Right ventricle myocardium superior (tissue), 1 donor: ENCODE data around the gene EYS. TPM values are rescaled to one million over a fixed set of nuclear protein-coding genes. Genes with fewer than 3 reads are reported as not detected.
A peak's percentile ranks its signal among the peaks of the same experiment; 100 is the strongest.

ENCODE experiments used
- ATAC-seq: fragments of 200-7000 bp; cut with Tn5 transposase; one replicate; pipeline ENCODE4 v1.9.1; 2020; ENCODE audit warnings: mild to moderate bottlenecking; ENCODE audit not compliant: poor library complexity
- DNase-seq: peaks from one replicate; pipeline ENCODE4 v3.0.0-alpha.2; 2020
- intact Hi-C: fragments of 100-400 bp; cut with DNase I; formaldehyde crosslinking; loops from one replicate; pipeline ENCODE4 v1.11.2; 2022
- total RNA-seq: library from RNA; stranded (reverse); fragmentation: NEBNext Ultra II Directional; extraction: Animal tissue kit (Norgen Biotek cat#: 25700); gene quantifications from one replicate; pipeline ENCODE4 v1.2.1, GENCODE V29; 2021
- donor health status: DM: no; HTN: yes; CAD: no; lungs with severe emphysema.

EYS gene
- total RNA-seq, 1 donor from 2014 or later = not detected

- intact Hi-C loops = no loop called here
- DNase-seq = no peak
- ATAC-seq = no peak
Observed at GRCh38 chr6:64409948-64410347, 1297.1 kb downstream of the EYS start.

DNA sequence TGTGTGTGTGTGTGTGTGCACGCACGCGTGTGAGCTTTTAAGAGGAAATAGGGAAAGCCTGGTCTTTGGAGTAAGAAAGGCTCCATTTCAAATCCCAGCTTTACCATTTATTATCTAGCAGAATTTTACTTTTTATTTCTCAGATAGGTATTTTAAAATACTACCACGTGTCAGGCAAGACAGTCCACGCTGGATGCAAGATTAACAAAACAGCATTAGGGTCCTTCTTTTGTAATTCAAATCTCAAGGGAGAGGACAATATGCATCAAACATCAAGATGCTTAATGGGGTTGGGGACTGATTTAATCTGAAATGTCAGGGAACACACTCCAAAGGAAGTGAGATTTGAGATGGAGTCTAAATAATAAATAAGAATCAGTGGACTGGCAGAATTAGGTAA is 1302.6 kb downstream of the EYS start:
- DNase-seq (no peak), ATAC-seq (no peak)
- intact Hi-C loops = no loop called here

DNA sequence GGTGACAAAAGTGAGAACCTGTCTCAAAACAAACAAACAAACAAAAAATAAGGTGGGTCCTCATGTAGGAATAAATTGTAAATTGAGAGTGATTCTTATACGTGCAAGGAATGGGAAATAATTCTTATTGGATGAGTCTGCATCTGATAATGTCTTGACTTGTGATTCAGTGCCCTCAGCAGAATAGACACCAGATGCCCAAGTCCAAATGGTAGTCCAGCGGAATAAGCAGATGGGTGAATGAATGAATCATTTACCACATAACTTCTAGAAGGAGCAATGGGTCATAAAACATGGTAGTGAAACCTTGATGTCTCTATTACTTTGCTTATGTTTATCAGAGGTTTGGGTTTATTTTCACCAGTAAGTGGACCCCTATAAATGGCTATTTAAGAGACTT is 1323.7 kb downstream of the EYS start:
- DNase-seq = no peak
- no peak for ATAC-seq
- intact Hi-C loops = no loop called here

GRCh38 chr6:64376394-64376793 is 1330.6 kb downstream of the EYS start:
- ATAC-seq = no peak
- intact Hi-C loops = no loop called here
- DNase-seq = no peak

- DNase-seq = no peak
- peak; percentile 36 for ATAC-seq
- intact Hi-C loops = no loop called here
Observed at GRCh38 chr6:64357430-64357829, 1349.6 kb downstream of the EYS start.

GRCh38 chr6:64347411-64347810 is 1359.6 kb downstream of the EYS start:
- DNase-seq = no peak
- ATAC-seq = no peak
- intact Hi-C loops = no loop called here

- intact Hi-C loops = no loop called here
- no peak for DNase-seq
- no peak for ATAC-seq
Observed at GRCh38 chr6:64335195-64335594, 1371.8 kb downstream of the EYS start.

GRCh38 chr6:64334636-64335035 is 1372.4 kb downstream of the EYS start:
- DNase-seq (no peak), ATAC-seq (no peak)
- intact Hi-C loops = no loop called here

- intact Hi-C loops = no loop called here
- DNase-seq (peak; percentile 80), ATAC-seq (no peak)
Observed at GRCh38 chr6:64330694-64331307, 1376.2 kb downstream of the EYS start.

DNA sequence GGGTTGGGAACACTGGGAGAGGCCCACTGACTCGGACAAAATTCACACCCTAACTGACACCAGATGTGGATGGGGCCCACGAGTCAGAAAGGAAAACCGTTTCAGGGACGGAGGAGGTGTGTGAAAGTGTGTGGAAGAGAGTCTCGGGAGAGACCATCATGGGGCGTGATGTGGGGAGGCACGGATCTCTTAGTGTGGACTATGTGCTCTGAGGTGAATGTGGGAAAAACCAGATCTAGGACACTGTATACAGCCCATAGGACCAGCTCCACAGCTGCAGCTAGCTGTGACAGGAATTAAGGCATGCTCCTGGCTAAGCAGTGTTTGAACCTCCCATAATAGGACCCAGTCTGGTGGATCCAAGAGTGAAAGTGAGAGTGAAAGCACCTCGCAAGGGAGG is 1380.1 kb downstream of the EYS start:
- ATAC-seq = no peak
- no peak for DNase-seq
- intact Hi-C loops = no loop called here

DNA sequence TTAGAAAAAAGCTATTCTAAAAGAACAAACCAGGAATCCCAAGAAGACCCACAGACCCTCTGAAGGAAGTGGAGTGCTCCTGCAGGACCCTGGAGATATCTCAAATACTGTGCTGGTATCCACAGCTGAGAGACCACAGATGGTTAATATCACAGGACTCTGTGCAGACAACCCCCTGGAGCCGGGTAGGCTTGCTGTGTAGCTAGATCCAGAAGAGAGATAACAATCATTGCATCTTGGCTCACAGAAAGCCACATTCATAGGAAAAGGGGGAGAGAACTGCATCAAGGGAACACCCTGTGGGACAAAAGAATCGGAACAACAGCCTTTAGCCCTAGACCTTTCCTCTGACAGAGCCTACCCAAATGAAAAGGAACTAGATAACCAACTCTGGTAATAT is 1381.9 kb downstream of the EYS start:
- DNase-seq (no peak), ATAC-seq (no peak)
- intact Hi-C loops = no loop called here

GRCh38 chr6:64310214-64310613 is 1396.8 kb downstream of the EYS start:
- intact Hi-C loops = no loop called here
- ATAC-seq (no peak), DNase-seq (no peak)

DNA sequence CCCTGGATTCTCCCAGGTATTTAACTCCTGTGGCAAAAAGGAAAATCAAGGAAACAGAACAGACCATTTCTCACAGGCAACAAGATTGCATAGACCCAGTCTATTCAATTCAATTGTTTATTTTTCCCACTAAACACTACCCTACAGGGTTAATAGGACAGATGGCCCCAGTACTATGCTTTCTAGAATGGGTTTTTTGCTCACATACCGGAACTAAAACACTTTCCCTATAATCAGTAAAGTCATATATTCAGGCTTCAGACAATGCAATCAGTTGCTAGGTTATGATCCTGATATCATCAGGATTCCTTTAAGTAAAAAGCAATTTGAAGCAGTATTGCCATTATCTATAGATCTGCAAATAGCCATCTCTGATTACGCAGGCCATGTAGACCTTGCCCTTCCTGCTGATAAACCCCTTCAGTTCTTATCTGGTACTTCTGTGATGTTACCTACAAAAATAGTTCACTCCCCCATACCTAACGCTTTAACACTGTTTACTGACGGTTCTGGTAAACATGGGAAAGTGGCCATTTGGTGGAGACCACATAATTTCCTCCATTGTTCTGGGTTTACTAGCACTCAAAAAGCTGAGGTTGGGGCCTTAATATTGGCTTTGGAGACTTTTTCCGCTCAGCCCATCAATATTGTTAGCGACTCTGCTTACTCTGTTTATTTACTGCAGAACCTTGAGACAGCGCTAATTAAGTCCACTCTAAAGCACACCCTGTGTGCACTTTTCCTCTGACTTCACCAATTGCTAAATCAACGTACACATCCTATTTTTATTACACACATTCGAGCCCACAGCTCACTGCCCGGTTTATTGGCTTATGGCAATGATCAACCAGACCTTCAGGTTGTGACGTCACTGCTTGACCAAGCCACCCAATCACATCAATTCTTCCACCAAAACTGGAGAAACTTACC is 1405.5 kb downstream of the EYS start:
- ATAC-seq (no peak), DNase-seq (no peak)
- intact Hi-C loops = no loop called here

- no peak for DNase-seq
- no peak for ATAC-seq
- intact Hi-C loops = no loop called here
Observed at GRCh38 chr6:64299176-64299575, 1407.8 kb downstream of the EYS start.

- intact Hi-C loops = no loop called here
- ATAC-seq (no peak), DNase-seq (no peak)
Observed at GRCh38 chr6:64294034-64294433, 1413.0 kb downstream of the EYS start.

- no peak for ATAC-seq
- intact Hi-C loops = no loop called here
Observed at GRCh38 chr6:64293298-64293697, 1413.7 kb downstream of the EYS start.

DNA sequence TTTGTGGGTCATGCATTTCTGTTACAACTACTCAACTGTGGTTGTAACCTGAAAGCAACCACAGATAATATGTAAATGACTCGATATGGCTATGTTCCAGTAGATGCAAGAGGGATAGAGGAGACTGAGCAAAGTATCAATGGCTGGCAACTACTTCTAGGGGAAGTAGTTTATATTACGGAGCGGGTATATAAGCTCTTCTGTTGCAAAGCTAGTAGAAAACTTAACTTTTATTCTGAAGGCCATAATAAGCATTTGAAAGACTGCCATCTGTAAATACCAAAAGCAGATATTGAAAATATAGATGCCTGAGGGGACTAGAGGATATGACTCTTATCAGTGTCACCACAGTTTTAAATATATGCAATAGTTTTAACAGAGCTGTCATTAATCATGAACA is 1416.2 kb downstream of the EYS start:
- ATAC-seq = no peak
- intact Hi-C loops = no loop called here
- no peak for DNase-seq

More at GRCh38 chr6:64293298-64293697, 1413.7 kb downstream of the EYS start:
- DNase-seq = no peak

DNA sequence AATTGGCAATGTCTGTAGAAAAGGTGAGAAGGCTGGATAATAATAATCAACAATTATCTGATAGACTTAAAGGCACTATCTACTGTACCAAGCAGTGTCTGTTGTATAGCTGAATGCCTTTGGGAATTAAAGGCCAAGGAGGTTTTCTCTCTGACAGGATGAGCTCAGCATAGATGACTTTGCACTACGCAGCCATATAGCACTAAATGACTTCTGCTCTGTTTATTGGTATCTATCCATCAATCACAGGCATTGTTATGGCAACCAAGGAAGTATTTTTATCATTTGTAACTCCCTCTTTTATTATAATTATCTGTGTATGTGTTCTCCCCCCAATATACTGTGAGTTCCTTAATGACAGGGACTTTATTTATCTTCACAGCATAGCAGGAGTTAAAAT is 1417.1 kb downstream of the EYS start:
- DNase-seq = no peak
- no peak for ATAC-seq
- intact Hi-C loops = no loop called here

- intact Hi-C loops = no loop called here
Observed at GRCh38 chr6:64288351-64288750, 1418.7 kb downstream of the EYS start.

GRCh38 chr6:64281167-64281566 is 1425.9 kb downstream of the EYS start:
- intact Hi-C loops = no loop called here
- no peak for DNase-seq
- ATAC-seq = no peak

More at GRCh38 chr6:64288351-64288750, 1418.7 kb downstream of the EYS start:
- ATAC-seq (no peak), DNase-seq (no peak)
